SH-SY5Y (cell line): ENCODE data around the gene ZNF618.

ENCODE experiments used
- GATA2 ChIP-seq: IDR thresholded peaks from 2 replicates; pipeline ENCODE4 v1.6.1; 2011; ENCODE audit warnings: mild to moderate bottlenecking, low read depth, low read length
- GATA3 ChIP-seq: IDR thresholded peaks from 2 replicates; pipeline ENCODE4 v1.6.1; 2011; ENCODE audit warnings: low read depth, mild to moderate bottlenecking, low read length, moderate library complexity

DNA sequence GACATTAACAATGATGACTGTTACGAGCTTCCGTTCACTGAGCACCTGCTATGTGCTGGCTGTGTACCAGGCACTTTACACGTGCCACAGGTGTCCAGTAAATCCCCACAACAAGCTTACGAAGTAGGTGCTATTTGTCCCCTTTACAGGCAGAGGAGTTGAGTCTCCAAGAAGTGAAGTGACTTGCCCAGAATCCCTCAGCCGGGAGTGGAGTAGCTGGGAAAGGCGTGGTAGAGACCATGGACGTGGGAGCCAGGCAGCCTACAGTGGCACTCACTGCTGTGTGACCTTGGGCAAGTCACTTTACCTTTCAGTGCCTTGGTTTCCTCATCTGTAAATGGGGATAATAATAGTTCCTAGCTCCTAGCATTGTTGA is 202.7 kb downstream of the ZNF618 start:
- no peak for TF ChIP-seq GATA2
- no peak for TF ChIP-seq GATA3
